ENCODE results near the gene CFAP46. TPM values are rescaled to one million over a fixed set of nuclear protein-coding genes. Genes with fewer than 3 reads are reported as not detected.

The CFAP46 gene
- total and polyA plus RNA-seq, 10 of the 15 experiments (the other 5 are each of a cell fraction or from before 2014, with no cell fraction given), result 0.01 to 0.18 (median 0.03) TPM; not detected in 7

- no peak for DNase-seq (ENCODE audit: low read depth, low spot score)
- Histone ChIP-seq H4K20me1 (ENCODE audit: control insufficient read depth, insufficient read depth) (no peaks in the 10 kb centered on the region), H3K4me3 (no peak overlapping the region), H3K9me3 (replicated peaks; ENCODE audit: control insufficient read depth, insufficient read depth, low read length) (peaks cover 2% of the 10 kb centered on the region; the same call in 1 of the 3 replicates), H3K9ac (ENCODE audit: control insufficient read depth, insufficient read depth, low read length) (no peak overlapping the region), H3K27me3 (replicated peaks in 1 of 2; ENCODE audit: control insufficient read depth in 2 of 2, insufficient read depth in 2 of 2, low read length in 1 of 2) (no peaks in the 10 kb centered on the region), H3K4me2 (ENCODE audit: control insufficient read depth, insufficient read depth) (no peak overlapping the region), H3K79me2 (ENCODE audit: control insufficient read depth, insufficient read depth, low read length) (no peaks in the 10 kb centered on the region), H3K27ac (ENCODE audit: control insufficient read depth, insufficient read depth) (no peak overlapping the region), H2AFZ (ENCODE audit: control insufficient read depth, low read depth, low read length) (no peak overlapping the region), H3K4me1 (ENCODE audit: control insufficient read depth, insufficient read depth, low read length) (no peaks in the 10 kb centered on the region), H3K36me3 (ENCODE audit: control insufficient read depth in 2 of 2, insufficient read depth in 2 of 2, low read length in 1 of 2) (no peaks in the 10 kb centered on the region)
- ChIA-PET CTCF (no interaction called here), POLR2A (no interaction called here), SMC1A (ENCODE audit: uncharacterized antibody, unreplicated experiment) (no interaction called here), RAD21 (ENCODE audit: unreplicated experiment) (no interaction called here)
- no peak for FAIRE-seq
- intact Hi-C loops (cut with micrococcal nuclease; ENCODE audit: unreplicated experiment) (no loop called here), in situ Hi-C loops (cut with MboI) (no loop called here)
- no TSS peak for BruUV-seq (replicated peaks)
- 65% methylated on average over 15 of the region's 15 CpGs for WGBS (ENCODE audit: insufficient coverage, insufficient replicate concordance, low lambda C conversion rate, missing lambda C conversion rate)
- no peak for ATAC-seq
- TF ChIP-seq SREBF1 (IDR thresholded peaks at IDR 0.05; ENCODE audit: low read length), result no peak
- TF ChIP-seq MYC (IDR thresholded peaks at IDR 0.05; ENCODE audit: insufficient read depth, insufficient read length, insufficient replicate concordance, low read length, severe bottlenecking), result no peak
- TF ChIP-seq REST (IDR thresholded peaks at IDR 0.05; ENCODE audit: low read depth, low read length), result no peak
- no peak for TF ChIP-seq MXI1 (IDR thresholded peaks at IDR 0.05; ENCODE audit: low read depth, low read length)
- no peak for TF ChIP-seq WRNIP1 (IDR thresholded peaks at IDR 0.05; ENCODE audit: borderline replicate concordance, low read depth, low read length)
- TF ChIP-seq CREB1 (IDR thresholded peaks at IDR 0.05; ENCODE audit: low read depth), result no peak
- no peak for TF ChIP-seq ZNF217 (IDR thresholded peaks at IDR 0.05)
- TF ChIP-seq, protein P1, sequence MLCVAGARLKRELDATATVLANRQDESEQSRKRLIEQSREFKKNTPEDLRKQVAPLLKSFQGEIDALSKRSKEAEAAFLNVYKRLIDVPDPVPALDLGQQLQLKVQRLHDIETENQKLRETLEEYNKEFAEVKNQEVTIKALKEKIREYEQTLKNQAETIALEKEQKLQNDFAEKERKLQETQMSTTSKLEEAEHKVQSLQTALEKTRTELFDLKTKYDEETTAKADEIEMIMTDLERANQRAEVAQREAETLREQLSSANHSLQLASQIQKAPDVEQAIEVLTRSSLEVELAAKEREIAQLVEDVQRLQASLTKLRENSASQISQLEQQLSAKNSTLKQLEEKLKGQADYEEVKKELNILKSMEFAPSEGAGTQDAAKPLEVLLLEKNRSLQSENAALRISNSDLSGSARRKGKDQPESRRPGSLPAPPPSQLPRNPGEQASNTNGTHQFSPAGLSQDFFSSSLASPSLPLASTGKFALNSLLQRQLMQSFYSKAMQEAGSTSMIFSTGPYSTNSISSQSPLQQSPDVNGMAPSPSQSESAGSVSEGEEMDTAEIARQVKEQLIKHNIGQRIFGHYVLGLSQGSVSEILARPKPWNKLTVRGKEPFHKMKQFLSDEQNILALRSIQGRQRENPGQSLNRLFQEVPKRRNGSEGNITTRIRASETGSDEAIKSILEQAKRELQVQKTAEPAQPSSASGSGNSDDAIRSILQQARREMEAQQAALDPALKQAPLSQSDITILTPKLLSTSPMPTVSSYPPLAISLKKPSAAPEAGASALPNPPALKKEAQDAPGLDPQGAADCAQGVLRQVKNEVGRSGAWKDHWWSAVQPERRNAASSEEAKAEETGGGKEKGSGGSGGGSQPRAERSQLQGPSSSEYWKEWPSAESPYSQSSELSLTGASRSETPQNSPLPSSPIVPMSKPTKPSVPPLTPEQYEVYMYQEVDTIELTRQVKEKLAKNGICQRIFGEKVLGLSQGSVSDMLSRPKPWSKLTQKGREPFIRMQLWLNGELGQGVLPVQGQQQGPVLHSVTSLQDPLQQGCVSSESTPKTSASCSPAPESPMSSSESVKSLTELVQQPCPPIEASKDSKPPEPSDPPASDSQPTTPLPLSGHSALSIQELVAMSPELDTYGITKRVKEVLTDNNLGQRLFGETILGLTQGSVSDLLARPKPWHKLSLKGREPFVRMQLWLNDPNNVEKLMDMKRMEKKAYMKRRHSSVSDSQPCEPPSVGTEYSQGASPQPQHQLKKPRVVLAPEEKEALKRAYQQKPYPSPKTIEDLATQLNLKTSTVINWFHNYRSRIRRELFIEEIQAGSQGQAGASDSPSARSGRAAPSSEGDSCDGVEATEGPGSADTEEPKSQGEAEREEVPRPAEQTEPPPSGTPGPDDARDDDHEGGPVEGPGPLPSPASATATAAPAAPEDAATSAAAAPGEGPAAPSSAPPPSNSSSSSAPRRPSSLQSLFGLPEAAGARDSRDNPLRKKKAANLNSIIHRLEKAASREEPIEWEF (IDR thresholded peaks at IDR 0.05; ENCODE audit: insufficient replicate concordance, low read depth, low read length), result no peak
- TF ChIP-seq MAX (IDR thresholded peaks at IDR 0.05; ENCODE audit: low read depth, low read length), result no peak
- no peak for TF ChIP-seq KLF5 (IDR thresholded peaks at IDR 0.05; ENCODE audit: partially characterized antibody)
- no peak for TF ChIP-seq MEF2B (IDR thresholded peaks at IDR 0.05; ENCODE audit: partially characterized antibody, poor library complexity, severe bottlenecking)
Observed at GRCh38 chr10:132798876-132799275, 143.5 kb downstream of the CFAP46 start.
